ENCODE measurements around the gene ELP2. TPM values are rescaled to one million over a fixed set of nuclear protein-coding genes. Genes with fewer than 3 reads are reported as not detected.

Gene ELP2
- total and polyA plus RNA-seq, 5 donors from 2014 or later, result 71.0 to 161 (median 92.1) TPM

DNA sequence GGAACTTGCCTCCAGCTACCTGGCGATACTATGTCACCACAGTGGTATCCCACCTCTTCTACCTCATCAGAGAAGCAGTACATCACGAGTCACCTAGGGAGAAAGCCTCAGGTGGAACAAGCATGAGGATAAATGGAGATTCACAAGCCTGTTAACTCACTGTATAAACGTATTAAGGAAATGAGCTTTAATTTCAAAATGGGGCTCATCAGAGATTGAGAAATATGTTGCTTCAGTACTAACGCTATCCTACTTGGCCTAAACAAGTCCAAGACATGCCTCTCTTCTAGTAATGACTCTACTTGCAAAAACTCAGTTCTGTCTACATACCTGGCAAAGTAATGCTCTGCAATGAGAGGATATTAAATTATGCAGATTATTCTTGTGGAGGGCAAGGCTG, 4.9 kb upstream of the ELP2 start:
- H3K4me3 ChIP-seq (ENCODE audit: low read depth, low read length), result no peak overlapping the region
- no peak for DNase-seq
- Mint-ChIP-seq H3K4me1 (peaks cover 30 to 42% (median 36%) of the 10 kb centered on the region in 4 donors), H3K4me3 (peak overlapping the region in 1 of 4 donors; percentile 25), H3K36me3 (peaks cover 31% of the 10 kb centered on the region), H3K27ac (no peak overlapping the region), H3K9me3 (no peaks in the 10 kb centered on the region), H3K27me3 (no peaks in the 10 kb centered on the region)
- H3K4me1 ChIP-seq (ENCODE audit: control insufficient read depth, insufficient read depth, low read length, poor library complexity, severe bottlenecking), result peaks cover 22% of the 10 kb centered on the region
- no peak for ATAC-seq (ENCODE audit: low read depth in 2 of 2)
- no peak overlapping the region for H3K27ac ChIP-seq (ENCODE audit: insufficient read depth, low read length, poor library complexity, severe bottlenecking)
- H3K27me3 ChIP-seq (ENCODE audit: control insufficient read depth, insufficient read depth, low read length), result no peaks in the 10 kb centered on the region
- peaks cover 26% of the 10 kb centered on the region for H3K36me3 ChIP-seq (ENCODE audit: control insufficient read depth, insufficient read depth, low read length)
- H3K9me3 ChIP-seq (ENCODE audit: control insufficient read depth in 2 of 2, low read length in 2 of 2), result no peaks in the 10 kb centered on the region

DNA sequence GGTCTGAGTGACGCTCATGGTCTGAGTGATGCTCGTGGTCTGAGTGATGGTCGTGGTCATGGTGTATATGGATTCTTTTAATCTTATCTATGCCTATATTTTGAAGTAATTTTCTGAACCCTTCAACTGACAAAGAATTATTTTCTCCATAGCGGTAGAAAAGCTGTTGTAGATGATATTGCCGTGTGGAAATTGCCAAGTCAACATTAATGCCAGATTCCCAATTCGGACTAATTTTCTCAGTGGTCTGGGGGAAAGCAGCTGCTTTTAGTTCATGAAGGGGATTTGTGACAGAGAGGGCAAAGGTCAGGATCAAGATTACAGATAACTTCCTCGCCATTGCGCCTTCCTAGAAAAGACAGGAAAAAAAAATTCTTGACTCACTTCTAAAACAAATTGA, 3.0 kb upstream of the ELP2 start:
- Histone ChIP-seq H3K36me3 (ENCODE audit: control insufficient read depth, insufficient read depth, low read length) (peaks cover 17% of the 10 kb centered on the region), H3K27ac (ENCODE audit: insufficient read depth, low read length, poor library complexity, severe bottlenecking) (no peak overlapping the region), H3K27me3 (ENCODE audit: control insufficient read depth, insufficient read depth, low read length) (no peaks in the 10 kb centered on the region), H3K4me1 (ENCODE audit: control insufficient read depth, insufficient read depth, low read length, poor library complexity, severe bottlenecking) (peaks cover 34% of the 10 kb centered on the region), H3K9me3 (ENCODE audit: control insufficient read depth in 2 of 2, low read length in 2 of 2) (no peaks in the 10 kb centered on the region), H3K4me3 (ENCODE audit: low read depth, low read length) (no peak overlapping the region)
- no peaks in the 10 kb centered on the region for H3K27me3 Mint-ChIP-seq
- peaks cover 28% of the 10 kb centered on the region for H3K36me3 Mint-ChIP-seq
- no peaks in the 10 kb centered on the region for H3K9me3 Mint-ChIP-seq
- ATAC-seq (ENCODE audit: low read depth in 2 of 2), result no peak
- peak overlapping the region in 1 of 3 donors; percentile 14 for H3K27ac Mint-ChIP-seq
- H3K4me3 Mint-ChIP-seq, result peak overlapping the region; percentile 19 to 87 (median 34)
- DNase-seq, result no peak
- H3K4me1 Mint-ChIP-seq, result peaks cover 34 to 53% (median 42%) of the 10 kb centered on the region in 4 donors

DNA sequence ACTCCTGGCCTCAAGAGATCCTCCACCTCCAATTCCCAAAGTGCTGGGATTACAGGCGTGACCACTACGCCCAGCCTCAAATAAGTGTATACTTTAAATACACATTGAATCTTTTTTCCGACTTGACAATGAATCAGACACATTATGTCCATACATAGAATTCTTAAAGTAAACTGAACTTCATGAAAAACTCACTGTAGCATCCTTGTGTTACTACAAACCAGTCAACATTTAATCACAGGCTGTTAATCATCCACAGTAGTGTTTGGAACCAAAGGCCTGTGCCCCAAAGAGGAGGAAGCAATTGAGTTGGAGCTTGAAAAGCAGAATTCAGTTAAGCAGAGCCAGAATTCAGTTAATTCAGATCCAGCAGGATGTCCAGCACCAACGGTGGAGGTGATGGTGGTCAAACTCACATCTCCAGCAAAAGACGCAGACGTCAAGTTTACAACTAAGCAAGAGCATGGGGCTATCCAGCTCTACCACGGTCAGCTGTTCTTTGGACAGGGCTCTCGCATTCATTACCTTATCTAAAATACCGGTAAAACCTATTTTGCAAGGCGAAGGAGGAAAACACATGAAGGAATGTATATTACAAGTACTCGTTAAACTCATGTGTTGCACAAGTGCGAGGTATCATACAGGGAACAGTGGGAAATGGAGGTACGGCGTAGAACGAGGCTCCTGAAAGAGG, 1.7 kb upstream of the ELP2 start:
- Histone ChIP-seq H3K9me3 (ENCODE audit: control insufficient read depth in 2 of 2, low read length in 2 of 2) (no peaks in the 10 kb centered on the region), H3K4me1 (ENCODE audit: control insufficient read depth, insufficient read depth, low read length, poor library complexity, severe bottlenecking) (peaks cover 46% of the 10 kb centered on the region), H3K36me3 (ENCODE audit: control insufficient read depth, insufficient read depth, low read length) (peaks cover 8% of the 10 kb centered on the region), H3K27me3 (ENCODE audit: control insufficient read depth, insufficient read depth, low read length) (no peaks in the 10 kb centered on the region), H3K4me3 (ENCODE audit: low read depth, low read length) (peak overlapping the region; percentile 98), H3K27ac (ENCODE audit: insufficient read depth, low read length, poor library complexity, severe bottlenecking) (no peak overlapping the region)
- H3K27ac Mint-ChIP-seq, result peak overlapping the region; percentile 93 to 98 (median 98)
- no peaks in the 10 kb centered on the region for H3K27me3 Mint-ChIP-seq
- peaks cover 24% of the 10 kb centered on the region for H3K36me3 Mint-ChIP-seq
- H3K4me3 Mint-ChIP-seq, result peak overlapping the region; percentile 97 to 99 (median 98)
- ATAC-seq (ENCODE audit: low read depth in 2 of 2) (no peak), DNase-seq (peak in 1 of 3 donors; percentile 9)
- H3K4me1 Mint-ChIP-seq, result peaks cover 42 to 66% (median 49%) of the 10 kb centered on the region in 4 donors
- no peaks in the 10 kb centered on the region for H3K9me3 Mint-ChIP-seq

DNA sequence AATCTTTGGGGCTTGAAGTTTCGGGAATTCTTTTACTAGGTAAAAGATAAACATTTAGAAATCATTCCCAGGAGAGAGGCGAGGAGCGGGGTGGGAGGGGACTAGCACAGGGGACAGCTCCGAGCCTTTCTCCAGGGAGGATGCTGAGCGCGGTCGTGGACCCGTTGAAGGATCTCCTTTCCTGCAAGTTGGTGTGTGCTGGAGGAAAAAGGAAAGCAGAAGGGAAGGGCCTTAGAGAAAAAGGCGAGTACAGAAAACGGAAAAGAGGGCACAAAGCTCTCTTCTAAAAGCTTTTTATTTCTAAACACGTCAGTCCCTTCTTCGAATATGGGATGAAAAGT, 1.2 kb upstream of the ELP2 start:
- Histone ChIP-seq H3K27me3 (ENCODE audit: control insufficient read depth, insufficient read depth, low read length) (no peaks in the 10 kb centered on the region), H3K4me3 (ENCODE audit: low read depth, low read length) (peak overlapping the region; percentile 98), H3K4me1 (ENCODE audit: control insufficient read depth, insufficient read depth, low read length, poor library complexity, severe bottlenecking) (peaks cover 46% of the 10 kb centered on the region), H3K27ac (ENCODE audit: insufficient read depth, low read length, poor library complexity, severe bottlenecking) (no peak overlapping the region), H3K36me3 (ENCODE audit: control insufficient read depth, insufficient read depth, low read length) (peaks cover 8% of the 10 kb centered on the region), H3K9me3 (ENCODE audit: control insufficient read depth in 2 of 2, low read length in 2 of 2) (no peaks in the 10 kb centered on the region)
- Mint-ChIP-seq H3K27ac (peak overlapping the region; percentile 93 to 98 (median 98)), H3K9me3 (no peaks in the 10 kb centered on the region), H3K4me3 (peak overlapping the region; percentile 97 to 99 (median 98)), H3K4me1 (peaks cover 41 to 69% (median 50%) of the 10 kb centered on the region in 4 donors), H3K36me3 (peaks cover 22% of the 10 kb centered on the region), H3K27me3 (no peaks in the 10 kb centered on the region)
- no peak for ATAC-seq (ENCODE audit: low read depth in 2 of 2)
- peak in 1 of 3 donors; percentile 4 for DNase-seq

DNA sequence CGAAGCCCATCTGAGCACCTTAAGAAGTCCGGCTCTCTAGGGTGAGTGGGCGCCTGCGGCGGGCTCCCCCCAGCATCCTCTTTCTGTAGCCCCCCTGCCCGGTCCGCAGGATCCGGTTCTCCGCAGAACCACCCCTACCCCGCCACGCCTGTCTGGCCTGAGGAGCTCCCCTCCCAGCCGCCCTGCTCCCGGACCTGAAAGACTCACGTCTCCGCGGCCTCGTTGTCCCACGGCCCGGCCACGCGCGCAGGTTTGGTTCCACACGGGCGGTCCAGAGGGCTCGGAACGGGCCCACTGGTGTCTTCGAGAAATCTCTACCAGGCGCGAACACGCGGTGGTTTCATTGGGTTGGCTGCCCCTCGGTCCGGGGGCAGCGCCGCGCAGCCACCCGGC, 796 bp upstream of the ELP2 start:
- Mint-ChIP-seq H3K4me3 (peak overlapping the region; percentile 97 to 99 (median 98)), H3K36me3 (peaks cover 19% of the 10 kb centered on the region), H3K27me3 (no peaks in the 10 kb centered on the region), H3K27ac (peak overlapping the region; percentile 93 to 98 (median 98)), H3K4me1 (peaks cover 37 to 70% (median 50%) of the 10 kb centered on the region in 4 donors), H3K9me3 (no peaks in the 10 kb centered on the region)
- Histone ChIP-seq H3K27me3 (ENCODE audit: control insufficient read depth, insufficient read depth, low read length) (no peaks in the 10 kb centered on the region), H3K27ac (ENCODE audit: insufficient read depth, low read length, poor library complexity, severe bottlenecking) (peak overlapping the region; percentile 99), H3K4me1 (ENCODE audit: control insufficient read depth, insufficient read depth, low read length, poor library complexity, severe bottlenecking) (peaks cover 48% of the 10 kb centered on the region), H3K4me3 (ENCODE audit: low read depth, low read length) (peak overlapping the region; percentile 98), H3K36me3 (ENCODE audit: control insufficient read depth, insufficient read depth, low read length) (peaks cover 5% of the 10 kb centered on the region), H3K9me3 (ENCODE audit: control insufficient read depth in 2 of 2, low read length in 2 of 2) (no peaks in the 10 kb centered on the region)
- DNase-seq (no peak), ATAC-seq (ENCODE audit: low read depth in 2 of 2) (no peak)

DNA sequence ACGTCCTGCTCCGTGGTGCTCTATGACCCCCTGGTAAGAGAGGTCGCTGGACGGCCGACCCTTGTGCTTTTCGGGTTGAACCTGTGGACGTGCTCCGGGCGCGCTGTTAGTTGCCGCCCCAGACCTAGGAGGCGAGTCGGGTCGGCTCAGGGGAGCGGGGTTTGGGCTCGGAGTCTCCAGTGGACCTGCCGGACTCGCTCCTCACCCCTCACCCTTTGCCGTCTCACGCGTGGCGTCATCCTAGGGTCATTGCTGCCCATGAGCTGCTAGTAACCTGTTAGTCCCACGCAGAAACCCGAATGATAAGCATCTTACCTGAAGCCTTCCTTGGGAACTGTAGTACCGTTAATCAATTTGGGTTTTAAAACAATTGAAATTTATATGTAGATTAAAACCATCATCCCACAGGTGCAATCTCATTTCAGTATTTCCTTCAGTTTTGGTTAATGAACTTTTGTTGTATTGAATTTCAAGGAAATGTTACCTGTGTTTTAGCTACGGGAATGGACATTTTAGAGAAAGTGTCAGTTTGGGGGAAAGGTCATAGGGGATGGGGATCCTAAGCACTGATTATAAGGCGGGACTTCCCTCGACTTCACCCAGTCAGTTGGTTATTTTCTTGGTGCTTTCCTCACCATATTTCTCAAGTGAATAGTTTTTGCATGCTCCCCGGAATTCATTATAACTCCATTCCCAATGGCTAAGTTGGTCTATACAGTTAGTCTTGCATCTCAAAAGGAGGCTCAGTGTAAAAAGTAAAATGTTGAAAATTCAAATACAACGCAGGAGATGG, 536 bp downstream of the ELP2 start:
- no peak for ATAC-seq (ENCODE audit: low read depth in 2 of 2)
- peaks cover 27 to 71% (median 47%) of the 10 kb centered on the region in 4 donors for H3K4me1 Mint-ChIP-seq
- Histone ChIP-seq H3K4me3 (ENCODE audit: low read depth, low read length) (peak overlapping the region; percentile 98), H3K27ac (ENCODE audit: insufficient read depth, low read length, poor library complexity, severe bottlenecking) (peak overlapping the region; percentile 99), H3K4me1 (ENCODE audit: control insufficient read depth, insufficient read depth, low read length, poor library complexity, severe bottlenecking) (peaks cover 57% of the 10 kb centered on the region), H3K36me3 (ENCODE audit: control insufficient read depth, insufficient read depth, low read length) (peaks cover 13% of the 10 kb centered on the region), H3K27me3 (ENCODE audit: control insufficient read depth, insufficient read depth, low read length) (no peaks in the 10 kb centered on the region), H3K9me3 (ENCODE audit: control insufficient read depth in 2 of 2, low read length in 2 of 2) (no peaks in the 10 kb centered on the region)
- H3K27ac Mint-ChIP-seq, result peak overlapping the region; percentile 93 to 98 (median 98)
- H3K36me3 Mint-ChIP-seq, result peaks cover 8% of the 10 kb centered on the region
- H3K4me3 Mint-ChIP-seq, result peak overlapping the region; percentile 97 to 99 (median 98)
- DNase-seq, result peak in 1 of 3 donors; percentile 32
- H3K9me3 Mint-ChIP-seq, result no peaks in the 10 kb centered on the region
- no peaks in the 10 kb centered on the region for H3K27me3 Mint-ChIP-seq

DNA sequence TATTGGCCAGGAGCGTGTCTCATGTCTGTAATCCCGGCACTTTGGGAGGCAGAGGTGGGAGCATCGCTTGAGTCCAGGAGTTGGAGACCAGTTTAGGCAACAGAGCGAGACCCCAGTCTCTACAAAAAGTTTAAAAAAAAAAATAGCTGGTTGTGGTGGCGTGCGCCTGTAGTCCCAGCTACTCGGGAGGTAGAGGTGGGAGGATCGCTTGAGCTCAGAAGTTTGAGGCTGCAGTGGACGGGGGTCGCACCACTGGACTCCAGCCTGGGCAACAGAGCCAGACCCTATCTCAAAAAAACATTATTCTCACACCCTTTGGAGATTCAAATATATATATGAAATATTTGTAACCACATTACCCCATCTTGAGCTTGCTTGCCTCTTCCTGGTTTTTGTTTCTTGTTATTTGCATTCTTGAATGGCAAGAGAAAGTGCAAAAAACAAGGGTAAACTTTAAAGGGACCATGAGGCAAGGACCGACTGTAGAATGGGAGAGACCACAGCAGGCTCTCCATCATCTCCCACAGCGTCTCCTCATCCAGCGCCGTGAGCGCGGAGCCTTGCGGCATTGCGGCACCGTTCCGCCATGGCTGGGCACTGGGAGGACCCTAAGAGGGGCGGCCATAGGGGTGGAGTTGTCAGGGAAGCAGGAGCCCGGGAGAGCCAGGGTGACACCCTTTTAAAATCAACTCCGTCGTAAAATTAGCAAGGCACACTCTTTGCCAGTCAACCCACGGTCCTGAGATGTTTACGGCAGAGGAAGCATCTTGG, 1.4 kb downstream of the ELP2 start:
- no peak for DNase-seq
- Mint-ChIP-seq H3K4me1 (peaks cover 29 to 72% (median 51%) of the 10 kb centered on the region in 4 donors), H3K27ac (peak overlapping the region in 1 of 3 donors; percentile 98)

More for the DNA sequence above, 1.4 kb downstream of the ELP2 start:
- peaks cover 54% of the 10 kb centered on the region for H3K4me1 ChIP-seq (ENCODE audit: control insufficient read depth, insufficient read depth, low read length, poor library complexity, severe bottlenecking)
- no peak overlapping the region for H3K27ac ChIP-seq (ENCODE audit: insufficient read depth, low read length, poor library complexity, severe bottlenecking)
- no peaks in the 10 kb centered on the region for H3K9me3 ChIP-seq (ENCODE audit: control insufficient read depth in 2 of 2, low read length in 2 of 2)
- no peaks in the 10 kb centered on the region for H3K27me3 Mint-ChIP-seq
- peak overlapping the region; percentile 98 for H3K4me3 ChIP-seq (ENCODE audit: low read depth, low read length)
- H3K36me3 ChIP-seq (ENCODE audit: control insufficient read depth, insufficient read depth, low read length), result peaks cover 15% of the 10 kb centered on the region
- peaks cover 12% of the 10 kb centered on the region for H3K36me3 Mint-ChIP-seq
- H3K27me3 ChIP-seq (ENCODE audit: control insufficient read depth, insufficient read depth, low read length), result no peaks in the 10 kb centered on the region
- ATAC-seq (ENCODE audit: low read depth in 2 of 2), result no peak
- H3K9me3 Mint-ChIP-seq, result no peaks in the 10 kb centered on the region
- H3K4me3 Mint-ChIP-seq, result peak overlapping the region; percentile 97 to 99 (median 98)
